Right atrium auricular region (tissue), 2 donors: ENCODE results near the gene PPIL4. TPM values are rescaled to one million over a fixed set of nuclear protein-coding genes. Genes with fewer than 3 reads are reported as not detected.

Experiments used
- DNase-seq: peaks from one replicate; pipeline ENCODE4 v3.0.0-alpha.2; 2019; ENCODE audit warnings: low spot score
- H3K27ac ChIP-seq, 2 donors: fragments of 200-600 bp; sonication (generic); 1 replicate in 1 of 2; 2 replicates in 1 of 2; pipeline ENCODE4 v1.5.1; 2016 to 2019
- H3K27me3 ChIP-seq, 2 donors: fragments of 200-600 bp; sonication (generic); one replicate each; pipeline versions ENCODE4 v1.5.1 to v1.6.0; 2017 to 2019
- H3K36me3 ChIP-seq: fragments of 200-600 bp; sonication (generic); one replicate; pipeline ENCODE4 v1.5.1; 2016
- H3K4me1 ChIP-seq, 2 donors: fragments of 200-600 bp; sonication (generic); one replicate each; pipeline versions ENCODE4 v1.5.1 to v1.6.0; 2017 to 2019
- H3K4me3 ChIP-seq, 2 donors: fragments of 200-600 bp; sonication (generic); 1 replicate in 1 of 2; 2 replicates in 1 of 2; pipeline ENCODE4 v1.5.1; 2017 to 2019; ENCODE audit warnings: mild to moderate bottlenecking in 1 of 2, moderate library complexity in 1 of 2
- H3K9me3 ChIP-seq, 2 donors: fragments of 200-600 bp; sonication (generic); one replicate each; pipeline ENCODE4 v1.5.1; 2019
- total RNA-seq, 2 donors: library from RNA; depleted of rRNA; stranded (reverse); fragments of >200 nt; gene quantifications; one replicate each; pipeline ENCODE4 v1.1.0, GENCODE V29; 2016
- TF ChIP-seq, protein P1 (sequence below), 2 donors: fragments of 200-600 bp; sonication (generic); IDR thresholded peaks; one replicate each; pipeline ENCODE4 v1.5.1; 2019; ENCODE audit warnings: antibody characterized with exemption in 2 of 2

PPIL4 gene
- total RNA-seq, 2 donors from 2014 or later = 14.6 to 17.0 TPM

DNA sequence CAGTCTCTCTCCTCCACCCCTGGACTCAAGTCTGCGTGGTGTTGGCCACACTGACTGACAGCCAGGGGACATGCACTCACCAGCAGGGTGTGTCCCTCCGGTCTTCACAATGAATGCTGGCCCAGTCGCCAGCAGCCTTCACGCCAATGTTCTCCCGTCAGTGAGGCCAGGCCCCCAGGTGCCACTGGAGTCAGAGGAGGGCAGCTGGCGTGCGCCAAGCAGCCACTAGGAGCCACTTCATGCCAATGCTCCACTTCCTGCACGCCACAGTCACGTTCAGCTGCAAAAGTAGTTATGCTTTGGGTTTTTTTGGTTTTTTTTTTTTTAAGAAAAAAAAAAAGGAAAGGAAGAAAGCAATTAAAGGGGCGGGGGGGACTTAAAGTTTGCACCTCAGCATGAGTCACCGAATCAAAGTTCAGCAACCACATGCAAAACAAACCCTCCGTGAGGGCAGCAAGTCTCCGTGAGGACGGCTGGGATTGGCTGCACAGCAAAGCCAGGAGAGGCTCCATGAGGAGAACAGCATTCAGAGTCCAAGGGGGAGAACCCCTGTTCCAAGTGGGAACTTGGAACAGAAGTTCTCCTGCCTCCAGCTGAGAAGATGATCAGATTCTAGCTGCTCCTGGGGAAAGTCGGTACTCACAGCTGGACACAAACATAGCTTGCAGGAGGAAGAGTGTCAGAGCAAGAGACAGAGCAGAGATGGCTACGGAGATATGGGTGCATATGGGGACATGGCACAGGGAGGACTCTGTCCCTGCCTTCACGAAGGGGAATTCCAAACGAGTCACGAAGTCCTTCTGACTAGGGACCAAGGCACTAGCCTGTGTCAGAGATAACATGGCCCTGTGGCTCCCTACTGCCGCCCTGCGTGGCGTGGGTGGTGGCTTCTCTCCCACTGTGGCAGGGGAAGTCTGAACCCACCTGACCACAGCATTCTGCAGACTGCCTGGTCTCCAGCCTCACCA, 60.8 kb downstream of the PPIL4 start, which contains the start of gene ZC3H12D:
ZC3H12D (minus strand) TSS at position 282 of the 968 bp plus-strand sequence. CDS start 10,471 bp downstream, outside the sequence.
- no peaks in the 10 kb centered on the region for H3K9me3 ChIP-seq
- no peaks in the 10 kb centered on the region for H3K27me3 ChIP-seq
- no peak for DNase-seq
- TF ChIP-seq, protein P1, sequence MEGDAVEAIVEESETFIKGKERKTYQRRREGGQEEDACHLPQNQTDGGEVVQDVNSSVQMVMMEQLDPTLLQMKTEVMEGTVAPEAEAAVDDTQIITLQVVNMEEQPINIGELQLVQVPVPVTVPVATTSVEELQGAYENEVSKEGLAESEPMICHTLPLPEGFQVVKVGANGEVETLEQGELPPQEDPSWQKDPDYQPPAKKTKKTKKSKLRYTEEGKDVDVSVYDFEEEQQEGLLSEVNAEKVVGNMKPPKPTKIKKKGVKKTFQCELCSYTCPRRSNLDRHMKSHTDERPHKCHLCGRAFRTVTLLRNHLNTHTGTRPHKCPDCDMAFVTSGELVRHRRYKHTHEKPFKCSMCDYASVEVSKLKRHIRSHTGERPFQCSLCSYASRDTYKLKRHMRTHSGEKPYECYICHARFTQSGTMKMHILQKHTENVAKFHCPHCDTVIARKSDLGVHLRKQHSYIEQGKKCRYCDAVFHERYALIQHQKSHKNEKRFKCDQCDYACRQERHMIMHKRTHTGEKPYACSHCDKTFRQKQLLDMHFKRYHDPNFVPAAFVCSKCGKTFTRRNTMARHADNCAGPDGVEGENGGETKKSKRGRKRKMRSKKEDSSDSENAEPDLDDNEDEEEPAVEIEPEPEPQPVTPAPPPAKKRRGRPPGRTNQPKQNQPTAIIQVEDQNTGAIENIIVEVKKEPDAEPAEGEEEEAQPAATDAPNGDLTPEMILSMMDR (IDR thresholded peaks at IDR 0.05) = peak in 1 of 2 donors; percentile 27
- no peak within 1 kb of the TSS for H3K4me3 ChIP-seq
- no peaks in the 10 kb centered on the region for H3K36me3 ChIP-seq
- peaks cover 0 to 26% of the 10 kb centered on the region in 2 donors for H3K4me1 ChIP-seq
- H3K27ac ChIP-seq = peak within 1 kb of the TSS; percentile 44 to 60

DNA sequence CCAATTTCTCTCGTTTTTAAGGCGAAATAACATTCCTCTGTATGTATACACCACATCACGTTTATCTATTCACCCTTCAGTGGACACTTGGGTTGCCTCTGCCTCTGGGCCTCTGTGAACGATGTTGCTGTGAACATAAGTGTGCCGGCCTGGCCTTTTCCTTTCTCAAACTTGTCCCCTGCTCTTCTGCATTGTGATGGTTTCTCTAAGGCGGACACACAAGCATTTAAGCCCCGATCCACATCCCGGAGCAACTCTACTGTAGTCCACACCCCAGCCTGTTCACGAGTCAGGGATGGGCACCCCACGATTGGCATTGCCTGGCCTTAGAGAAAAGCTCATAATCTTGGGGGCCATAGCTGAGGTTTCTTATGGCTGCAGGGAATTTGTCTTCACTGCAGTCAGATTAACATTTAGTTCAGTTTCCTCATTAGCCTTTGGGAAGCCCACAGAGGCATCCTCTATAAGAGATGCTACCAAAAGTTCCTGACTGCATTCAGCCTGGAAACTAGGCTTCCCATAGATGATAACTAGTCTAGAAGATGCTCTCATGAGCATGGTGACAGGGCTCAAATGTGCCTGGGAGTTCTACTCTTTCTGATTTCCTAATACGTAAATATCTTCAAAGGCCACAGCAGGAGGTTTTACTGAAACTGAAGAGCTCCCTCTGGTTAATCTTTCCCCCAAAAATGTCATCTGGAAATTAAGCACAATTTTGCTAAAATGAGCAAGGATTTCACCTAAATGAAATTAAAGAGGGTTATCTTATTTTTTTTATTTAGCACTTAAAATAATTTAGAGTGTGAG, 61.8 kb downstream of the PPIL4 start:
- no peaks in the 10 kb centered on the region for H3K36me3 ChIP-seq
- peak overlapping the region; percentile 44 to 60 for H3K27ac ChIP-seq
- DNase-seq = no peak
- TF ChIP-seq, protein P1 (IDR thresholded peaks at IDR 0.05) = no peak
- no peaks in the 10 kb centered on the region for H3K9me3 ChIP-seq
- H3K4me3 ChIP-seq = no peak overlapping the region
- H3K27me3 ChIP-seq = no peaks in the 10 kb centered on the region
- H3K4me1 ChIP-seq = peaks cover 0 to 26% of the 10 kb centered on the region in 2 donors

DNA sequence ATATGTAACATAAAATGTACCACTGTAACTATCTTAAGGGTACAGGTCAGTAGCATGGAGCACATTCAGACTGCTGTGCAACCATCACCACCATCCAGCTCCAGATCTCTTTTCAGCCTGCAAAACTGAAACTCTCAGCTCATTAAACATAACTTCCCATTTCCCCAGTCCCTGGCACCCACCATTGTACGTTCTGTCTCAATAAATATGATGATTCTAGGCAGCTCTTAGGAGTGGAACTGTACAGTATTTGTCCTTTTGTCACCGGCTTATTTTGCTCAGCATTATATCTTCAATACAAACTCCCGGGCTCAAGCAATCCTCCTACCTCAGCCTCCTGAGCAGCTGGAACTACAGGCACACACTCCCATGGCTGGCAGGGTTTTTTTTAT, 62.5 kb downstream of the PPIL4 start:
- Histone ChIP-seq H3K4me3 (no peak overlapping the region), H3K4me1 (peaks cover 0 to 26% of the 10 kb centered on the region in 2 donors)

DNA sequence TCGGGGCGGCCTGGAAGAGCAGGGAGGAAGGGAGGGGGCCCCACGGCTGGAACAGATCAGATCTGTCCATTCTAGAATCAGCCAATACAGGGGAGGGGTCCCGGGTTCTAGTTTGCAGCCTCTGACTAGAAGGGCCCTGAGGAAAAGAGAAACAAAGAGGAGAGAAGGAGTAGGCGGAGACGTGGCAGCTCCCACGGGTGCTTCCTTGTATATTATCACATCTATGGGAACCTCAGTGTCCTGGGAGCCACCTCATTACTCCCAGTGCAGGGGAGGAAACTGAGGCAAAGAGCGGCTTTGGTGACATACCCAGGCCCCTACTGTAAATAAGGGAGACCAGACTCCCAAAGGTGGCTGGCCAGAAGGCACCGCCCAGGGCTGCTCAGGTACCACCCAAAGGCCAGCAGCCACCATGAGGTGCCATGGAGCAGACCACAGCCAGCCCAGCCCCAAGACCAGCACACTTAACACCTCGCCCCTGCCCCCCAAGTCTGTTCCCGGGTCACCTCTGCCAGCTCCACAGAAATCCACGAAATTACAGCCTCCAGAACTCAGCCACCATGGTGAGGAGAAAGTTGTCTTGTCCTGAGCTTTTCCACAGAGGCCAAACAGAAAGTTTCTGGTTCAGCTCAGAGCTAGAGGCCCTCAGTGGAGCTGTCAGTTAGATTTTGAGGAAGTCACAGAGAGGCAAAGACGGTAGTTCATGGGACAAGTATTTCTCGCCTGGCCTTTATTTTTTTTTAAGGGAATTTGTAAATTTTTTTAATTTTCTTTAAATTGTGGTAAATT, 63.1 kb downstream of the PPIL4 start:
- peak overlapping the region; percentile 18 to 48 for H3K4me3 ChIP-seq

More for the DNA sequence above, 62.5 kb downstream of the PPIL4 start:
- no peak for DNase-seq
- Histone ChIP-seq H3K27ac (peak overlapping the region; percentile 44 to 60), H3K36me3 (no peaks in the 10 kb centered on the region), H3K9me3 (no peaks in the 10 kb centered on the region), H3K27me3 (no peaks in the 10 kb centered on the region)
- TF ChIP-seq, protein P1 (IDR thresholded peaks at IDR 0.05) = no peak

More for the DNA sequence above, 63.1 kb downstream of the PPIL4 start:
- no peaks in the 10 kb centered on the region for H3K9me3 ChIP-seq
- TF ChIP-seq, protein P1 (IDR thresholded peaks at IDR 0.05) = no peak
- no peak for DNase-seq
- peak overlapping the region; percentile 69 to 73 for H3K27ac ChIP-seq
- no peaks in the 10 kb centered on the region for H3K36me3 ChIP-seq
- H3K27me3 ChIP-seq = no peaks in the 10 kb centered on the region
- H3K4me1 ChIP-seq = peaks cover 0 to 26% of the 10 kb centered on the region in 2 donors
